H9 (cell line): Measurements from ENCODE around the gene DCLK2. TPM values are rescaled to one million over a fixed set of nuclear protein-coding genes. Genes with fewer than 3 reads are reported as not detected.

ENCODE experiments used
- DNase-seq: peaks from one replicate; pipeline ENCODE4 v3.0.0-alpha.2; 2017
- H2AFZ ChIP-seq: one replicate; pipeline ENCODE4 v1.6.1; 2013; ENCODE audit warnings: mild to moderate bottlenecking, low read length, control low read depth, moderate library complexity
- H2AK5ac ChIP-seq: 2 replicates; pipeline ENCODE4 v1.6.1; 2013; ENCODE audit warnings: low read length, control low read depth, mixed read lengths; ENCODE audit not compliant: insufficient read length
- H2BK120ac ChIP-seq: one replicate; pipeline ENCODE4 v1.6.1; 2013; ENCODE audit warnings: low read depth, mild to moderate bottlenecking, low read length, control low read depth, inconsistent platforms; ENCODE audit not compliant: poor library complexity, severe bottlenecking
- H2BK12ac ChIP-seq: 2 replicates; pipeline ENCODE4 v1.6.1; 2013; ENCODE audit warnings: low read length, control low read depth, mixed read lengths, low read depth; ENCODE audit not compliant: insufficient read length
- H2BK15ac ChIP-seq: 2 replicates; pipeline ENCODE4 v1.6.1; 2013; ENCODE audit warnings: low read depth, low read length, control low read depth
- H2BK20ac ChIP-seq: one replicate; pipeline ENCODE4 v1.6.1; 2013; ENCODE audit warnings: low read depth, mild to moderate bottlenecking, low read length, control low read depth, inconsistent platforms; ENCODE audit not compliant: poor library complexity, severe bottlenecking
- H2BK5ac ChIP-seq: 2 replicates; pipeline ENCODE4 v1.6.1; 2013; ENCODE audit warnings: low read length, control low read depth, mixed read lengths; ENCODE audit not compliant: insufficient read length
- H3K14ac ChIP-seq: 2 replicates; pipeline ENCODE4 v1.6.1; 2013; ENCODE audit warnings: low read length, control low read depth; ENCODE audit not compliant: insufficient read depth
- H3K18ac ChIP-seq: 2 replicates; pipeline ENCODE4 v1.6.1; 2013; ENCODE audit warnings: low read depth, mild to moderate bottlenecking, mixed read lengths, low read length, control low read depth; ENCODE audit not compliant: insufficient read length
- H3K23ac ChIP-seq: 2 replicates; pipeline ENCODE4 v1.6.1; 2013; ENCODE audit warnings: low read length, control low read depth, mixed read lengths, low read depth; ENCODE audit not compliant: insufficient read length
- H3K23me2 ChIP-seq: 2 replicates; pipeline ENCODE4 v1.6.1; 2013; ENCODE audit warnings: low read depth, mild to moderate bottlenecking, mixed read lengths, low read length, control low read depth; ENCODE audit not compliant: insufficient read length, poor library complexity, severe bottlenecking
- H3K27ac ChIP-seq: 2 replicates; pipeline ENCODE4 v1.5.1; 2013; ENCODE audit warnings: low read length, control low read depth, mixed read lengths, low read depth; ENCODE audit not compliant: insufficient read length
- H3K27me3 ChIP-seq: 2 replicates; pipeline ENCODE4 v1.6.1; 2013; ENCODE audit warnings: low read length, control low read depth, inconsistent platforms; ENCODE audit not compliant: insufficient read depth
- H3K4ac ChIP-seq: 2 replicates; pipeline ENCODE4 v1.6.1; 2013; ENCODE audit warnings: low read depth, mild to moderate bottlenecking, control low read depth, inconsistent platforms, low read length, moderate library complexity
- H3K4me1 ChIP-seq: 2 replicates; pipeline ENCODE4 v1.6.1; 2013; ENCODE audit warnings: low read length, control low read depth, inconsistent platforms; ENCODE audit not compliant: insufficient read depth
- H3K4me2 ChIP-seq: 2 replicates; pipeline ENCODE4 v1.6.1; 2013; ENCODE audit warnings: low read length, control low read depth, mixed read lengths; ENCODE audit not compliant: insufficient read length, insufficient read depth
- H3K56ac ChIP-seq: 2 replicates; pipeline ENCODE4 v1.6.1; 2013; ENCODE audit warnings: low read depth, mild to moderate bottlenecking, mixed read lengths, low read length, control low read depth; ENCODE audit not compliant: insufficient read length
- H3K79me1 ChIP-seq: 2 replicates; pipeline ENCODE4 v1.6.1; 2013; ENCODE audit warnings: low read depth, mild to moderate bottlenecking, moderate library complexity, low read length, control low read depth, inconsistent platforms; ENCODE audit not compliant: insufficient read depth, poor library complexity, severe bottlenecking
- H3K79me2 ChIP-seq: 2 replicates; pipeline ENCODE4 v1.6.1; 2013; ENCODE audit warnings: low read length, control low read depth, inconsistent platforms; ENCODE audit not compliant: insufficient read depth
- H3K9ac ChIP-seq: 2 replicates; pipeline ENCODE4 v1.6.1; 2013; ENCODE audit warnings: low read length, control low read depth, mixed read lengths; ENCODE audit not compliant: insufficient read length; ENCODE audit errors: extremely low read depth
- H3K9me3 ChIP-seq: one replicate; pipeline ENCODE4 v1.6.1; 2013; ENCODE audit warnings: low read depth, low read length, inconsistent platforms; ENCODE audit not compliant: control insufficient read depth
- H3T11ph ChIP-seq: one replicate; pipeline ENCODE4 v1.6.1; 2013; ENCODE audit warnings: mild to moderate bottlenecking, low read length, control low read depth, inconsistent platforms
- H4K20me1 ChIP-seq: one replicate; pipeline ENCODE4 v1.6.1; 2013; ENCODE audit not compliant: control insufficient read depth, insufficient read length, insufficient read depth
- H4K5ac ChIP-seq: 2 replicates; pipeline ENCODE4 v1.6.1; 2013; ENCODE audit warnings: low read depth, mild to moderate bottlenecking, mixed read lengths, low read length, control low read depth; ENCODE audit not compliant: insufficient read length
- H4K8ac ChIP-seq: replicated peaks from 2 replicates; pipeline ENCODE4 v1.6.1; 2013; ENCODE audit warnings: low read length, control low read depth, mixed read lengths, low read depth; ENCODE audit not compliant: insufficient read length
- H4K91ac ChIP-seq: 2 replicates; pipeline ENCODE4 v1.6.1; 2013; ENCODE audit warnings: low read depth, mild to moderate bottlenecking, moderate library complexity, mixed read lengths, low read length, control low read depth; ENCODE audit not compliant: insufficient read length
- H3K27ac Mint-ChIP-seq, 3 experiments: 2 replicates in 2 of 3; 3 replicates in 1 of 3; pipeline ENCODE4 v1.8.0; 2020 to 2021; ENCODE audit warnings: mixed read lengths in 3 of 3, mild to moderate bottlenecking in 1 of 3, moderate library complexity in 1 of 3
- H3K27me3 Mint-ChIP-seq: 2 replicates; pipeline ENCODE4 v1.8.0; 2021; ENCODE audit warnings: low read depth, mild to moderate bottlenecking, moderate library complexity, mixed read lengths
- H3K36me3 Mint-ChIP-seq, 3 experiments: 2 replicates in 2 of 3; 3 replicates in 1 of 3; pipeline ENCODE4 v1.8.0; 2020 to 2021; ENCODE audit warnings: low read depth in 3 of 3, mixed read lengths in 3 of 3; ENCODE audit not compliant: insufficient read depth in 1 of 3
- H3K4me1 Mint-ChIP-seq, 2 experiments: 2 replicates each; pipeline ENCODE4 v1.8.0; 2020; ENCODE audit warnings: mixed read lengths in 2 of 2
- H3K4me3 Mint-ChIP-seq, 2 experiments: 2 replicates in 1 of 2; 3 replicates in 1 of 2; pipeline ENCODE4 v1.8.0; 2020 to 2021; ENCODE audit warnings: mild to moderate bottlenecking in 2 of 2, mixed read lengths in 2 of 2, moderate library complexity in 1 of 2
- H3K9me3 Mint-ChIP-seq, 2 experiments: 2 replicates in 1 of 2; 3 replicates in 1 of 2; pipeline ENCODE4 v1.8.0; 2020; ENCODE audit warnings: mild to moderate bottlenecking in 2 of 2, mixed read lengths in 2 of 2, moderate library complexity in 1 of 2
- WGBS: extraction: QIAGEN DNeasy Blood & Tissue Kit; methylation state at CpG from one replicate; pipeline ENCODE4 v1.1.7; 2013; ENCODE audit warnings: missing lambda C conversion rate, low lambda C conversion rate, mixed read lengths; ENCODE audit not compliant: insufficient read length; ENCODE audit errors: extremely low coverage; 5-methylcytosine and 5-hydroxymethylcytosine counted together
- total RNA-seq: library from RNA; stranded (reverse); gene quantifications from 2 replicates; pipeline ENCODE4 v1.2.1, GENCODE V29; 2021
- TF ChIP-seq, protein P1 (sequence below): fragments of 200-600 bp; sonication (generic); conservative IDR thresholded peaks from 3 replicates; pipeline ENCODE4 v1.8.0; 2021; ENCODE audit warnings: antibody characterized with exemption, mild to moderate bottlenecking

DCLK2 gene
- total RNA-seq, 1 experiment from 2014 or later, result 0.33 TPM

DNA sequence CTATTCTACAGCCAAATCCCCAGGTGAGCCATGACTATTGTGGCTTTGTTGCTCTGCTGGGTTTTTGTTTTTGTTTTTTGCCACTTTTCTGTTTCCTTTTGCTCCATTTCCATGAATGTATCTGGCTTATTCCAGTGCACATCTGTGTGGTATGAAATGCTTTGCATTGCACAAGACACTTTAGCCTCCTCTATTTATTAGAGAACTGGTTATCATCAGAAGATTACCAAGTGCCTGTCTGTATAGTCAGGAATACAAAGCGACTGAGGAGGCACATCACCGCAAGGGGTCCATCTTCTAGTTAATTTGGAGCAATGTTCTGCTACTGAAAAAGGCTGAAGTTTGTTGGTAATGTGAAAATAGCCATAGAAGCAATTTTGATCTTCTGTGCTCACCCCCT, 120.8 kb downstream of the DCLK2 start:
- Histone ChIP-seq H3K4me2 (no peak overlapping the region), H3K9me3 (no peaks in the 10 kb centered on the region), H3K4ac (no peak overlapping the region), H3K27me3 (no peaks in the 10 kb centered on the region), H3K27ac (no peak overlapping the region), H3K14ac (no peak overlapping the region), H2BK20ac (no peak overlapping the region), H3K9ac (no peak overlapping the region), H3K18ac (no peak overlapping the region), H3K23ac (no peak overlapping the region), H2BK12ac (no peak overlapping the region), H3T11ph (no peak overlapping the region), H2BK15ac (no peak overlapping the region), H3K4me1 (no peaks in the 10 kb centered on the region), H4K8ac (no peak overlapping the region), H2AK5ac (no peak overlapping the region), H3K79me1 (no peaks in the 10 kb centered on the region), H3K23me2 (no peaks in the 10 kb centered on the region), H3K56ac (no peak overlapping the region), H4K20me1 (no peaks in the 10 kb centered on the region), H3K79me2 (no peaks in the 10 kb centered on the region), H4K5ac (no peak overlapping the region), H2AFZ (no peak overlapping the region), H4K91ac (no peak overlapping the region), H2BK5ac (no peak overlapping the region), H2BK120ac (no peak overlapping the region)
- Mint-ChIP-seq H3K4me1 (peaks cover 0 to 5% of the 10 kb centered on the region in 2 experiments; a peak in 1 of 4 replicates), H3K27me3 (peaks cover 9% of the 10 kb centered on the region), H3K36me3 (no peaks in the 10 kb centered on the region), H3K9me3 (no peaks in the 10 kb centered on the region; a peak in 1 of 5 replicates), H3K27ac (no peak overlapping the region), H3K4me3 (no peak overlapping the region)
- no CpG with 5 or more reads among the region's 2 CpGs for WGBS
- no peak for DNase-seq
- TF ChIP-seq, protein P1, sequence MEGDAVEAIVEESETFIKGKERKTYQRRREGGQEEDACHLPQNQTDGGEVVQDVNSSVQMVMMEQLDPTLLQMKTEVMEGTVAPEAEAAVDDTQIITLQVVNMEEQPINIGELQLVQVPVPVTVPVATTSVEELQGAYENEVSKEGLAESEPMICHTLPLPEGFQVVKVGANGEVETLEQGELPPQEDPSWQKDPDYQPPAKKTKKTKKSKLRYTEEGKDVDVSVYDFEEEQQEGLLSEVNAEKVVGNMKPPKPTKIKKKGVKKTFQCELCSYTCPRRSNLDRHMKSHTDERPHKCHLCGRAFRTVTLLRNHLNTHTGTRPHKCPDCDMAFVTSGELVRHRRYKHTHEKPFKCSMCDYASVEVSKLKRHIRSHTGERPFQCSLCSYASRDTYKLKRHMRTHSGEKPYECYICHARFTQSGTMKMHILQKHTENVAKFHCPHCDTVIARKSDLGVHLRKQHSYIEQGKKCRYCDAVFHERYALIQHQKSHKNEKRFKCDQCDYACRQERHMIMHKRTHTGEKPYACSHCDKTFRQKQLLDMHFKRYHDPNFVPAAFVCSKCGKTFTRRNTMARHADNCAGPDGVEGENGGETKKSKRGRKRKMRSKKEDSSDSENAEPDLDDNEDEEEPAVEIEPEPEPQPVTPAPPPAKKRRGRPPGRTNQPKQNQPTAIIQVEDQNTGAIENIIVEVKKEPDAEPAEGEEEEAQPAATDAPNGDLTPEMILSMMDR, result no peak
